HG03469 (cell line): ENCODE results near the gene MYCBP2.
"Not testable (repeated sequence)": the region's sequence is repeated elsewhere in the genome, so short reads cannot be mapped to it uniquely, and the experiment has no call there.

Experiments
- ATAC-seq: cut with Tn5 transposase; IDR thresholded peaks from one replicate; pipeline ENCODE4 v1.9.1; 2021; ENCODE audit warnings: mild to moderate bottlenecking, moderate library complexity, moderate number of reproducible peaks; ENCODE audit not compliant: unreplicated experiment

Gene MYCBP2

DNA sequence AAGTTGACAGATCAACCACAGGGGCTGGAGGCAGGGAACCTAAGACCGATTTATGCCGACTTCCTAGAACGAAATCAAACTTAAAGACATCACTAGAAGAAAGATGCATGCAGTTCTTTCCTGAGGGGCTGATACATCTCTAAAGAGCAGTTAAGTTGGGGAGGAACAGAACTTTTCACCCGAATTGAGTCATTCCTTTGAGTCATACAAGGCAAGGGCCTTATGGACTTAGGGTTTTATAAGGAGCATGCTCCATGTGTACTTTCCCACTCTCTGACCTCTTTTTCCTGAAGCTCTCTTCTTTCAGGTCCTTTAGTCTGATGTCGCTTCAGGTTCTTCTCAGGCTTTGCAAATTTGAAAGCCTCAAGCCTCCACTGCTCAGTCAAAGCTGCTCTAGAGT lies 292.0 kb downstream of the MYCBP2 start:
- ATAC-seq, result no peak

GRCh38 chr13:77033717-77034302 lies 293.1 kb downstream of the MYCBP2 start:
- no peak for ATAC-seq

GRCh38 chr13:77031656-77032243 lies 295.1 kb downstream of the MYCBP2 start:
- ATAC-seq, result no peak

DNA sequence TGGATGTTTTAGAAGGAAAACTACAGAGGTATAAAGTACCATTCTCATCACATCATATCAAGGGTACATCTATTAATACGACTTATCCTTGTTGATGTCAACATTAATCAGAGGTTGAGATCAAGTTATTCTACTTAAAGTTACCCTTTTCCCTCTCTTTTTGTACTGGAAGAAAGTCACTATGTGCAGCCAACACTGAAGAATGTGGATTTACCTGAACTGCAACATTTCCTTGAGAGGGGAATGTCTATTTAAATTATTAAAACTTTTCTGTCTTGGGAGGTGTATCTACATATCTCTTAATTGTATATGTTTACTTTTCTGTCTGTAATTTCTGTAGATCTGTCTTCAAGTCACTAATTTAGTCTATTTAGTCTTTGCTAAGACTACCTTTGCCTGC lies 297.5 kb downstream of the MYCBP2 start:
- ATAC-seq, result no peak

DNA sequence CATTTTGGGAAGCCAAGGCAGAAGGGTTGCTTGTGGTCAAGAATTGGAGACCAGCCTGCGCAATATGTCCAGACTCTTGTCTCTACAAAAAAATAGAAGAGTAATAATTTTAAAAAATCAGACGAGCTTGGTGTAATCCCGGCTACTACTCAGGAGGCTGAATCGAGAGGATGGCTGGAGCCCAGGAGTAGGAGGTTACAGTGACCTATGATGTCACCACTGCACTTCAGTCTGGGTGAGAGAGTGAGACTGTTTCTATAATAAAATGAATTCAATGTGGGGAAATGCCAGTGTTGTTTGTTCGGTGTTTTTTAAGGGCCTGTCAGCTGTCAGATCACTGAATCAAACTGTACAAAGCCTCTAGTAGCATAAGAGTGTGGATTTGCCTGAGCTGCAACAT lies 298.7 kb downstream of the MYCBP2 start:
- no peak for ATAC-seq

GRCh38 chr13:77026861-77027621 lies 299.9 kb downstream of the MYCBP2 start, which contains the start of gene FBXL3:
Gene FBXL3, minus strand, starts transcription at chr13:77027159. Its CDS starts 5,299 bp downstream, at chr13:77021860.
- ATAC-seq, result peak; percentile 46

GRCh38 chr13:77026255-77026860 lies 300.5 kb downstream of the MYCBP2 start:
- ATAC-seq, result peak; percentile 31

GRCh38 chr13:77022341-77022740 lies 304.6 kb downstream of the MYCBP2 start:
- ATAC-seq, result no peak

- no peak for ATAC-seq
Measured at GRCh38 chr13:77019756-77020155, 307.1 kb downstream of the MYCBP2 start.

GRCh38 chr13:77016888-77017623 lies 309.8 kb downstream of the MYCBP2 start:
- ATAC-seq, result no peak

DNA sequence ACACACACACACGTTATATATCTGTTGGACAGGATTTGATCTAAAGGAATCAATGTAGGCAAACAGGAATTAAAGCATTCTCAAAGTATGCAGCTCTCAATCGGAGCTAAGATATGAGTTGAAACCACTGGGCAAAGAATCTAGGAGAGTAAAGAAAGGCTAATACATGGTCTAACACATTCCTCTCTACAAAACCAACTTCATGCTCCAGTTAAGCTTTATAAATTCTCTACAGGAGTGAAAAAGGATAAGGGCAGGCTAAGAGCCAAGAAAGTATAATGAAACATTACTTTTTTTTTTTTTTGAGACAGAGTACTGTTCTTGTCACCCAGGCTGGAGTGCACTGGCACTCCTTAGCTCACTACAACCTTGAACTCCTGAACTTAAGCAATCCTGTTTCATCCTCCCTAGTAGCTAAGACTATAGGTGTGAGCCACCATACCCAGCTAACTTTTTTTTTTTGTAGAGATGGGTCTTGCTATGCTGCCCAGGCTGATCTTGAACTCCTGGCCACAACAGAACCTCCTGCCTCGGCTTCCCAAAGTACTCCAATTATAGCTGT lies 310.6 kb downstream of the MYCBP2 start:
- ATAC-seq, result no peak

GRCh38 chr13:77014906-77015685 lies 311.8 kb downstream of the MYCBP2 start:
- no peak for ATAC-seq

DNA sequence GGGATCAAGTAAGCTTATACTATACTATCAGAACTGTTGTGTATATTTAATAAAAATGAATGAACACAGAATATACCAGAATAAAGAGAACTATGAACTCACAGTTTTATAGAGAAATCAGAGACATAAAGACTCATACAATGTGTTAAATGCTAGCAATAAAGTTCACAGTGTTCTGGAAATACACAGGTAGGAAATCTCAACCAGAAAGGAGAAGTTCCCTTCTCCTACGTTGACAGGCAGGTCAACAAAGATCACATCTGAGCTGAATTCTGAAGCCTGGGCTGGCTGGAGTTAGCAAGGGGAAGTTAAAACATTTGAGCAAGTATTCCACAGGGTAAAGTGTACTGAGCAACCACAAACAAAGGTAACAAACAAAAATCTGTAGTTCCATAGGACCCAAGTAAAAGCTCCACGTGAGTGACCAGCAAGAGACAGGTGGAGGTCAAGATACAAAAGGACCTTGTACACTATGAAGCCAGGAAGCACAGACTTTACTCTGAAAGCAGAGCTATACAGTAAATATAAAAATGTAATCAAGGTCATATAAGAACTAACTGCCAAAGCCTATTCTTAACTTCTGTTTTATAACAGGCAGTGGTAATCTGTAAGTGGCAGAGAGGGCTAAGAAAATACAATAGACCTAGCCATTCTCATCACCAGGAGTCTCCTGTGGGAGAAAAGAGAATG lies 312.9 kb downstream of the MYCBP2 start:
- ATAC-seq, result no peak

DNA sequence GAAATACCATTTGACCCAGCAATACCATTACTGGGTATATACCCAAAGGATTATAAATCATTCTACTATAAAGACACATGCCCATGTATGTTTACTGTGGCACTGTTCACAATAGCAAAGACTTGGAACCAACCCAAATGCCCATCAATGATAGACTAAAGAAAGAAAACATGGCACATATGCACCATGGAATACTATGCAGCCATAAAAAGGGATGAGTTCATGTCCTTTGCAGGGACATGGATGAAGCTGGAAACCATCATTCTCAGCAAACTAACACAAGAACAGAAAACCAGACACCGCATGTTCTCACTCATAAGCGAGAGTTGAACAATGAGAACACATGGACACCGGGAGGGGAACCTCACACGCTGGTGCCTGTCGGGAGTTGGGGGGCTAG lies 317.2 kb downstream of the MYCBP2 start:
- ATAC-seq, result not testable (repeated sequence)

- ATAC-seq, result peak; percentile 43
Measured at GRCh38 chr13:77009011-77009410, 317.9 kb downstream of the MYCBP2 start.

DNA sequence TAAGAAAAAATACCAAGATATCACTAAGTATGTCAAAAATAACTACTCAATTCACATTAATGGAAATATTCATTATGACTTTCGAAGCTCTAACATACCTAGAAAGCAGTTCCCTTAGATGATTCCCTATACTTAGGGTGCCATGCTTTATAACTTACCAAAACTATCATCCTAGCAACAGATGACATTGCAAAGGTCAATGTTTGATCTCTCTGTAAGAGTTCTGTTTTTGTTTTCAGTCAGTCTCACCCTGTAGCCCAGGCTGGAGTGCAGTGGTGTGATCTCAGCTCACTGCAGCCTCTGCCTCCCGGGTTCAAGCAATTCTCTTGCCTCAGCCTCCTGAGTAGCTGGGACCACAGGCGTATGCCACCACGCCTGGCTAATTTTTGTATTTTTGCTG lies 318.6 kb downstream of the MYCBP2 start:
- ATAC-seq, result not testable (repeated sequence)

- ATAC-seq, result no peak
Measured at GRCh38 chr13:77002590-77003190, 324.2 kb downstream of the MYCBP2 start.

DNA sequence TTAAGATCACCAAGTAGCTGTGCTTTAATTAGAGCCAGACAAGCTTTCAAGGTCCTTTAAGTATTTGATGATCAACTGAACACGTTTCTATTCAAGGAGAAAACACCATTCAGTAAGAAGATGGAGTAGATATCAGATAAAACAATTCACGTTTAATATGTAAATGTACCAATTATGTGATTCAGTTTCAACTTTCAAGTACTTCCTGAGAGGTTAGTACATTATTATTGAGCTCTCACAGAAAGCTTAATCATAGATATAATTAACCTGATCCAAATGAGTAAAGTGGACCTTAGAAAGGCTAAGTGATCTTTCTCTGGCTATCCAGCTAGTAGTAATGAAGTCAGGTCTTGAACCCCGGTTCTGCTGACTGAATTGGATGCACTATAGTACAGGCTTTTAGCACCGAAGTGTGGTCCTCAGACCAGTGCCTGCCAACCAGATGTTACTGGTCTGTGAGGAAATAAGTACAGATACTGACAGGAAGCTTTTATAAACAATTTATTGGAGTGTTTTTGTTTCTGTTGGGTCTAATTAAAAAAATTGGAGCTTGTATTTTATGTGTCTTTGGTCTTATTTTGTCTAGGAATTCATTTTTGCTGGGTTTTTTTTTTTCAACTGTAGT lies 324.8 kb downstream of the MYCBP2 start:
- no peak for ATAC-seq
